ENCODE data around the gene SERPING1. TPM values are rescaled to one million over a fixed set of nuclear protein-coding genes. Genes with fewer than 3 reads are reported as not detected.

The SERPING1 gene
- total RNA-seq, 1 donor from 2014 or later: 4.6 TPM

DNA sequence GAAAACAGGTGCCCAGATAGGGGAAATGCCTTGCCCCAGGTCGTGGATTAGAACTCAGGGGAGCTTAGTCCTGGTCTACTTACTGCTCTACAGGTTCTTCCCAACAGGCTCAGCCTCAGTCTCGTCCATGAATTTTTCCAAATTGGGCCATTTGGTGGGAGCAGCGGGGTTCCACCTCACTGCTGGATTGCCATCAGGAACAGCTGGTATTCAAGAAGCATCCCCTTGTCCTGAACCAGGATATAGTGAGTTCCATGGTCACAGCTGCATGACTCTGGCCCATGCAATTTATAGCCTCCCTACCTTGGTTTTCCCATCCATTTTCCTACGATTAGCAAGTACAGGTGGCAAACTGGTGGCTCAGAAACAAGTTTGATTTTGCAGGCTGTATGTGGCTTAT lies 23.4 kb upstream of the SERPING1 start:
- Mint-ChIP-seq H3K36me3 (ENCODE audit: low read depth) (no peaks in the 10 kb centered on the region), H3K27me3 (ENCODE audit: low read depth) (peaks cover 24% of the 10 kb centered on the region), H3K4me1 (ENCODE audit: low read depth) (peaks cover 6% of the 10 kb centered on the region), H3K9me3 (ENCODE audit: low read depth) (no peaks in the 10 kb centered on the region), H3K27ac (ENCODE audit: unreplicated experiment) (no peak overlapping the region), H3K4me3 (ENCODE audit: unreplicated experiment) (no peak overlapping the region)
- no peak for DNase-seq (ENCODE audit: low spot score)
- TF ChIP-seq, protein P1, sequence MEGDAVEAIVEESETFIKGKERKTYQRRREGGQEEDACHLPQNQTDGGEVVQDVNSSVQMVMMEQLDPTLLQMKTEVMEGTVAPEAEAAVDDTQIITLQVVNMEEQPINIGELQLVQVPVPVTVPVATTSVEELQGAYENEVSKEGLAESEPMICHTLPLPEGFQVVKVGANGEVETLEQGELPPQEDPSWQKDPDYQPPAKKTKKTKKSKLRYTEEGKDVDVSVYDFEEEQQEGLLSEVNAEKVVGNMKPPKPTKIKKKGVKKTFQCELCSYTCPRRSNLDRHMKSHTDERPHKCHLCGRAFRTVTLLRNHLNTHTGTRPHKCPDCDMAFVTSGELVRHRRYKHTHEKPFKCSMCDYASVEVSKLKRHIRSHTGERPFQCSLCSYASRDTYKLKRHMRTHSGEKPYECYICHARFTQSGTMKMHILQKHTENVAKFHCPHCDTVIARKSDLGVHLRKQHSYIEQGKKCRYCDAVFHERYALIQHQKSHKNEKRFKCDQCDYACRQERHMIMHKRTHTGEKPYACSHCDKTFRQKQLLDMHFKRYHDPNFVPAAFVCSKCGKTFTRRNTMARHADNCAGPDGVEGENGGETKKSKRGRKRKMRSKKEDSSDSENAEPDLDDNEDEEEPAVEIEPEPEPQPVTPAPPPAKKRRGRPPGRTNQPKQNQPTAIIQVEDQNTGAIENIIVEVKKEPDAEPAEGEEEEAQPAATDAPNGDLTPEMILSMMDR (IDR thresholded peaks at IDR 0.05): no peak

DNA sequence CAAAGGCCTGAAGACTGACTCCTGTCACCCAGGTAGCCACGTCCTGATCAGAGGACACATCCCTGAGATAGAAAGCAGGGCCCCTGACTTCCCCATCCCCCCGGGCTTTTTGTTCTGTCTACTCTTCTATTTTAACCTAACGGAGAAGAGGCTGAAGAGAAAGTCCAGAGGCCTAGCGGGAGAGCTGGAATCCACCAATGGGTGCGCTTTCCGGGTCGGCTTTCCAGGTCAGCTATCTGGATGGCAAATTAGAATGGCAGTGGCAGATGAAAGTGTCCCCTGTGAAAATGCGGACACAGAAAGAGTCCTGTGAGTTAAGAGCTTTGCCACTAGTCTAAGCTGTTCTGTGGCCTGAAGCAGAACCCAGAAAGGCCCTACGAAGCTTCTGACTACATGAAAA lies 13.1 kb upstream of the SERPING1 start:
- no peak overlapping the region for H3K4me3 Mint-ChIP-seq (ENCODE audit: unreplicated experiment)
- no peaks in the 10 kb centered on the region for H3K4me1 Mint-ChIP-seq (ENCODE audit: low read depth)
- H3K9me3 Mint-ChIP-seq (ENCODE audit: low read depth): no peaks in the 10 kb centered on the region
- TF ChIP-seq, protein P1 (IDR thresholded peaks at IDR 0.05): no peak
- peaks cover 8% of the 10 kb centered on the region for H3K27me3 Mint-ChIP-seq (ENCODE audit: low read depth)
- H3K36me3 Mint-ChIP-seq (ENCODE audit: low read depth): no peaks in the 10 kb centered on the region
- no peak overlapping the region for H3K27ac Mint-ChIP-seq (ENCODE audit: unreplicated experiment)
- DNase-seq (ENCODE audit: low spot score): no peak

GRCh38 chr11:57585301-57585700 lies 12.2 kb upstream of the SERPING1 start:
- DNase-seq (ENCODE audit: low spot score): no peak
- TF ChIP-seq, protein P1 (IDR thresholded peaks at IDR 0.05): no peak
- H3K4me1 Mint-ChIP-seq (ENCODE audit: low read depth): no peaks in the 10 kb centered on the region
- no peak overlapping the region for H3K27ac Mint-ChIP-seq (ENCODE audit: unreplicated experiment)
- no peak overlapping the region for H3K4me3 Mint-ChIP-seq (ENCODE audit: unreplicated experiment)
- H3K27me3 Mint-ChIP-seq (ENCODE audit: low read depth): peaks cover 4% of the 10 kb centered on the region
- no peaks in the 10 kb centered on the region for H3K36me3 Mint-ChIP-seq (ENCODE audit: low read depth)
- H3K9me3 Mint-ChIP-seq (ENCODE audit: low read depth): no peaks in the 10 kb centered on the region

GRCh38 chr11:57586711-57587245 lies 10.7 kb upstream of the SERPING1 start:
- Mint-ChIP-seq H3K9me3 (ENCODE audit: low read depth) (no peaks in the 10 kb centered on the region), H3K36me3 (ENCODE audit: low read depth) (no peaks in the 10 kb centered on the region), H3K4me1 (ENCODE audit: low read depth) (no peaks in the 10 kb centered on the region), H3K27me3 (ENCODE audit: low read depth) (peaks cover under 1% of the 10 kb centered on the region), H3K27ac (ENCODE audit: unreplicated experiment) (no peak overlapping the region), H3K4me3 (ENCODE audit: unreplicated experiment) (no peak overlapping the region)
- TF ChIP-seq, protein P1 (IDR thresholded peaks at IDR 0.05): no peak
- no peak for DNase-seq (ENCODE audit: low spot score)

DNA sequence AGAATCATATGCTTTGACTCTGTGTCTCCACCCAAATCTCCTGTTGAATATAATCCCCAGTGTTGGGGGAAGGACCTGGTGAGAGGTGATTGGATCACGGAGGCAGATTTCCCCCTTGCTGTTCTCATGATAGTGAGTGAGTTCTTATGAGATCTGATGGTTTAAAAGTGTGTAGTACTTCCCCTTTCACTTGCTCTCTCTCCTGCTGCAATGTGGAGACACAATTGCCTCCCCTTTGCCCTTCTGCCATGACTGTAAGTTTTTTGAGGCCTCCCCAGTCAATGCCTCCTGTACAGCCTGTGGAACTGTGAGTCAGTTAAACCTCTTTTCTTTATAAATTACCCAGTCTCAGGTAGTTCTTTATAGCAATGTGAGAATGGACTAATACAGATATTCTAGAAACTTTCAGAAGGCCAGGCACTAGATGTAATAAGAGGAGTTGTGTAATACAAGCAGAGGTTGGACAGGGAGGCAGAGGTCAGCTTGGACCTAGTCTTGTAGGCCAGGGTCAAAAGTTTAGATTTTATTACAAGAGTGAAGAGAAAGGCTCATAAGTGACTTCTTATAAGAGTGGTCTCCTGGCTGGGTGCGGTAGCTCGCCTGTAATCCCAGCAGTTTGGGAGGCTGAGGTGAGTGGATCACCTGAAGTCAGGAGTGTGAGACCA lies 9.3 kb upstream of the SERPING1 start:
- DNase-seq (ENCODE audit: low spot score): no peak
- Mint-ChIP-seq H3K27me3 (ENCODE audit: low read depth) (no peaks in the 10 kb centered on the region), H3K9me3 (ENCODE audit: low read depth) (no peaks in the 10 kb centered on the region), H3K4me3 (ENCODE audit: unreplicated experiment) (no peak overlapping the region), H3K4me1 (ENCODE audit: low read depth) (no peaks in the 10 kb centered on the region), H3K27ac (ENCODE audit: unreplicated experiment) (no peak overlapping the region), H3K36me3 (ENCODE audit: low read depth) (no peaks in the 10 kb centered on the region)
- TF ChIP-seq, protein P1 (IDR thresholded peaks at IDR 0.05): no peak
